Measurements from ENCODE around the gene DACH2. TPM values are rescaled to one million over a fixed set of nuclear protein-coding genes. Genes with fewer than 3 reads are reported as not detected.

Gene DACH2
- total and polyA plus RNA-seq, 4 donors: 0.23 TPM; not detected in 3

- Histone ChIP-seq H3K9me3 (ENCODE audit: control insufficient read depth in 4 of 4, low read length in 3 of 4) (no peaks in the 10 kb centered on the region), H3K27me3 (ENCODE audit: control insufficient read depth in 4 of 4, insufficient read depth in 4 of 4, low read length in 3 of 4) (no peaks in the 10 kb centered on the region), H3K36me3 (ENCODE audit: control insufficient read depth in 4 of 4, insufficient read depth in 3 of 4, low read depth in 1 of 4, low read length in 3 of 4) (no peaks in the 10 kb centered on the region), H3K4me1 (ENCODE audit: control insufficient read depth in 4 of 4, insufficient read depth in 4 of 4, low read length in 3 of 4) (no peaks in the 10 kb centered on the region), H3K4me3 (ENCODE audit: low read depth in 1 of 3, low read length in 3 of 3) (no peak overlapping the region), H3K27ac (ENCODE audit: low read depth in 1 of 2, low read length in 2 of 2) (no peak overlapping the region), H3K9ac (ENCODE audit: low read depth in 1 of 2, low read length in 2 of 2) (no peak overlapping the region)
- no peak for DNase-seq (ENCODE audit: low spot score)
- 78% methylated on average over 1 of the region's 1 CpG for WGBS
- no peak for TF ChIP-seq CTCF (IDR thresholded peaks at IDR 0.05; ENCODE audit: low read depth, low read length, missing input control)
Observed at GRCh38 chrX:86104526-86104925, 43.7 kb upstream of the DACH2 start.

GRCh38 chrX:86121916-86122315 lies 26.3 kb upstream of the DACH2 start:
- no peaks in the 10 kb centered on the region for H3K36me3 ChIP-seq (ENCODE audit: control insufficient read depth in 4 of 4, insufficient read depth in 3 of 4, low read depth in 1 of 4, low read length in 3 of 4)
- TF ChIP-seq REST (IDR thresholded peaks at IDR 0.05) (no peak), ZBTB33 (IDR thresholded peaks at IDR 0.05) (no peak), HNF4A (conservative IDR thresholded peaks at IDR 0.05) (no peak), ATF3 (IDR thresholded peaks at IDR 0.05) (no peak), YY1 (IDR thresholded peaks at IDR 0.05) (no peak), GABPA (IDR thresholded peaks at IDR 0.05 in 1 of 2, conservative IDR thresholded peaks at IDR 0.05 in 1 of 2) (no peak), TAF1 (conservative IDR thresholded peaks at IDR 0.05) (no peak), HNF4G (IDR thresholded peaks at IDR 0.05) (no peak), RXRA (IDR thresholded peaks at IDR 0.05) (no peak), NR2F2 (IDR thresholded peaks at IDR 0.05) (no peak), FOXA1 (IDR thresholded peaks at IDR 0.05) (no peak), FOXA2 (IDR thresholded peaks at IDR 0.05) (no peak), CTCF (IDR thresholded peaks at IDR 0.05; ENCODE audit: low read depth, low read length, missing input control) (no peak), RAD21 (IDR thresholded peaks at IDR 0.05) (no peak), JUND (IDR thresholded peaks at IDR 0.05) (no peak), EGR1 (IDR thresholded peaks at IDR 0.05; ENCODE audit: low read depth in 2 of 2) (no peak), SP1 (IDR thresholded peaks at IDR 0.05) (no peak)
- no peaks in the 10 kb centered on the region for H3K4me1 ChIP-seq (ENCODE audit: control insufficient read depth in 4 of 4, insufficient read depth in 4 of 4, low read length in 3 of 4)
- H3K27me3 ChIP-seq (ENCODE audit: control insufficient read depth in 4 of 4, insufficient read depth in 4 of 4, low read length in 3 of 4): no peaks in the 10 kb centered on the region
- peaks cover 0 to 3% (median 1%) of the 10 kb centered on the region in 4 donors for H3K9me3 ChIP-seq (ENCODE audit: control insufficient read depth in 4 of 4, low read length in 3 of 4)
- WGBS: 96% methylated on average over 1 of the region's 1 CpG
- no peak for DNase-seq (ENCODE audit: low spot score)
- no peak overlapping the region for H3K4me3 ChIP-seq (ENCODE audit: low read depth in 1 of 3, low read length in 3 of 3)
- no peak overlapping the region for H3K27ac ChIP-seq (ENCODE audit: low read depth in 1 of 2, low read length in 2 of 2)
- no peak overlapping the region for H3K9ac ChIP-seq (ENCODE audit: low read depth in 1 of 2, low read length in 2 of 2)
